Lower leg skin (tissue), 3 donors: ENCODE data around the gene TIMM23.

Experiments used
- CTCF ChIP-seq, 3 donors: fragments of 450-650 bp; IDR thresholded peaks; one replicate each; pipeline ENCODE4 v1.5.1; 2016; ENCODE audit warnings: antibody characterized with exemption in 3 of 3, mild to moderate bottlenecking in 3 of 3, moderate library complexity in 2 of 3
- POLR2A ChIP-seq, 2 donors: fragments of 450-650 bp; IDR thresholded peaks; one replicate each; pipeline ENCODE4 v1.6.1; 2016 to 2017; ENCODE audit warnings: antibody characterized with exemption in 2 of 2, mild to moderate bottlenecking in 1 of 2, moderate library complexity in 1 of 2

GRCh38 chr10:45997994-45998763 lies 25.9 kb downstream of the TIMM23 start:
- TF ChIP-seq CTCF (IDR thresholded peaks at IDR 0.05) (no peak), POLR2A (IDR thresholded peaks at IDR 0.05) (no peak)
